ENCODE measurements around the gene GLS2. TPM values are rescaled to one million over a fixed set of nuclear protein-coding genes. Genes with fewer than 3 reads are reported as not detected.

Gene GLS2
- total and polyA plus RNA-seq, 9 of the 15 experiments (the other 6 are each of a cell fraction or from before 2014, with no cell fraction given) = 0.11 TPM; not detected in 8

DNA sequence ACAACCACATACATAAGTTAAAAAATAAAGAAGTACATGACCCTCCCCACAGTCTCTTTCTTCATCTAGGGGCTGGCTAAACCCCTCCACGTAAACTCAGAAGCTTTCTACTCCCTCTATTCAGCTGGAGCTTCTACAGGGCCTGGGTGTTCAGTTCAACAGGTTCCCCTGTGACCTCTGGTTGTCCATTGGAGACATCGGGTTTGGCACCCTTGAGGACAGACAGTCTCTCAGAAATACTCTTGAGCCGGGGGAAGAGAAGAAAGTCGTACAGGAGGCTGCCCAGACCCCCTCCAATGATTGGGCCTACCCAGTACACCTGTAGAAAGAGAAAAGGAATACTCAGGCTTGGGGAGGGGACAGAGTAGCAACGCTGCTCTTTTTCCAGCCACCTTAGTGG is 36.8 kb downstream of the GLS2 start:
- peaks cover 10% of the 10 kb centered on the region; the same call in 2 of the 3 replicates for H3K36me3 ChIP-seq (ENCODE audit: control insufficient read depth, insufficient read depth, low read length)
- no peak for FAIRE-seq
- no peaks in the 10 kb centered on the region for H3K9me3 ChIP-seq (replicated peaks; ENCODE audit: control insufficient read depth, insufficient read depth, low read depth, low read length)
- no peak for ATAC-seq
- no peaks in the 10 kb centered on the region for H3K27me3 ChIP-seq (ENCODE audit: control insufficient read depth in 2 of 2, insufficient read depth in 2 of 2, low read length in 2 of 2)
- WGBS (ENCODE audit: insufficient coverage, low coverage, missing lambda C conversion rate) = 50% methylated on average over 3 of the region's 5 CpGs
- no peaks in the 10 kb centered on the region for H3K9me1 ChIP-seq (ENCODE audit: control insufficient read depth, insufficient read depth, low read length)
- H3K4me1 ChIP-seq (replicated peaks in 1 of 2; ENCODE audit: control insufficient read depth in 2 of 2, insufficient read depth in 2 of 2, low read length in 2 of 2) = peaks cover 14 to 17% of the 10 kb centered on the region in 2 experiments
- H3K27ac ChIP-seq (ENCODE audit: extremely low read depth, low read depth, low read length) = no peak overlapping the region
- CTCF ChIA-PET (ENCODE audit: low intra/inter-chr PET ratio) = no interaction called here
- H4K20me1 ChIP-seq (replicated peaks; ENCODE audit: control insufficient read depth, insufficient read depth, low read length) = no peaks in the 10 kb centered on the region
- no TSS peak for BruUV-seq (replicated peaks)
- intact Hi-C loops (cut with micrococcal nuclease) = no loop called here
- POLR2A ChIA-PET = interaction anchor here (0.6 to 2.8 kb wide), 5 partner anchors 9 to 107 kb away, joined by 3 to 9 read pairs (median 6); partner anchors contain the start of gene STAT2
- H3K9ac ChIP-seq (ENCODE audit: insufficient read depth in 1 of 2, low read depth in 2 of 2, low read length in 2 of 2) = peak overlapping the region in 1 of 2 experiments; percentile 16; a peak in 1 of 4 replicates
- no peak for DNase-seq (ENCODE audit: extremely low read depth in 1 of 4, low spot score in 3 of 4)
- H3K4me2 ChIP-seq (ENCODE audit: insufficient read depth, low read length) = no peak overlapping the region
- H3K4me3 ChIP-seq = no peak overlapping the region
- H2AFZ ChIP-seq (ENCODE audit: low read depth, low read length) = peak overlapping the region; percentile 80
- H3K79me2 ChIP-seq (ENCODE audit: control insufficient read depth, insufficient read depth, low read length) = peaks cover 25% of the 10 kb centered on the region
- in situ Hi-C loops (cut with MboI) = no loop called here
- no peak for TF ChIP-seq ARID2 (IDR thresholded peaks at IDR 0.05)
- no peak for TF ChIP-seq NCOA4 (IDR thresholded peaks at IDR 0.05; ENCODE audit: partially characterized antibody)
- TF ChIP-seq ILF3 (IDR thresholded peaks at IDR 0.05; ENCODE audit: borderline replicate concordance) = no peak
- no peak for TF ChIP-seq KDM4B (IDR thresholded peaks at IDR 0.05; ENCODE audit: borderline replicate concordance in 2 of 2, low read depth in 1 of 2)
- no peak for TF ChIP-seq PTTG1 (tag; IDR thresholded peaks at IDR 0.05; ENCODE audit: low read depth)
- TF ChIP-seq E2F3 (CRISPR knock-in tag; IDR thresholded peaks at IDR 0.05) = no peak
- no peak for TF ChIP-seq ESRRB (CRISPR knock-in tag; IDR thresholded peaks at IDR 0.05; ENCODE audit: borderline replicate concordance)
- no peak for TF ChIP-seq DIDO1 (tag; IDR thresholded peaks at IDR 0.05; ENCODE audit: low read depth)
- no peak for TF ChIP-seq DNMT1 (IDR thresholded peaks at IDR 0.05)
- TF ChIP-seq MAFF (IDR thresholded peaks at IDR 0.05; ENCODE audit: low read length) = no peak
- no peak for TF ChIP-seq SAP30 (IDR thresholded peaks at IDR 0.05; ENCODE audit: borderline replicate concordance, insufficient read depth, low read depth, low read length, poor library complexity, severe bottlenecking)
- TF ChIP-seq ZNF318 (IDR thresholded peaks at IDR 0.05; ENCODE audit: borderline replicate concordance in 1 of 2, low read depth in 1 of 2) = no peak
- no peak for TF ChIP-seq HMG20A (CRISPR knock-in tag; conservative IDR thresholded peaks at IDR 0.05)
- no peak for TF ChIP-seq ZNF197 (CRISPR knock-in tag; IDR thresholded peaks at IDR 0.05; ENCODE audit: low read depth)
- TF ChIP-seq ARID1B (IDR thresholded peaks at IDR 0.05) = no peak
- TF ChIP-seq TBL1XR1 (IDR thresholded peaks at IDR 0.05; ENCODE audit: low read length in 2 of 2) = no peak

Data from K562 (cell line).